Measurements from ENCODE around the gene CCT5.

Gene CCT5

GRCh38 chr5:10306806-10307205, 56.7 kb downstream of the CCT5 start:
- ATAC-seq: peak; percentile 12; the same call in 2 of the 3 replicates
- no peak for TF ChIP-seq ZFP30 (CRISPR knock-in tag; IDR thresholded peaks at IDR 0.05)
- no peak for TF ChIP-seq TSHZ2 (CRISPR knock-in tag; IDR thresholded peaks at IDR 0.05)
- TF ChIP-seq ISL1 (CRISPR knock-in tag; IDR thresholded peaks at IDR 0.05): no peak
- no peak for TF ChIP-seq TOX (CRISPR knock-in tag; IDR thresholded peaks at IDR 0.05; ENCODE audit: borderline replicate concordance)
- TF ChIP-seq ZFP3 (CRISPR knock-in tag; IDR thresholded peaks at IDR 0.05): no peak
- TF ChIP-seq ARNTL (CRISPR knock-in tag; IDR thresholded peaks at IDR 0.05; ENCODE audit: borderline replicate concordance, low read depth): no peak

GRCh38 chr5:10307206-10308148, 57.4 kb downstream of the CCT5 start, which contains the start of gene CMBL:
CMBL (minus strand) TSS chr5:10307902; CDS start chr5:10290762, 17,140 bp downstream.
- peak; percentile 89 for ATAC-seq

GRCh38 chr5:10308844-10309243, 58.8 kb downstream of the CCT5 start:
- no peak for ATAC-seq
- no peak for TF ChIP-seq ESRRG (CRISPR knock-in tag; IDR thresholded peaks at IDR 0.05)
- TF ChIP-seq PATZ1 (CRISPR knock-in tag; IDR thresholded peaks at IDR 0.05; ENCODE audit: borderline replicate concordance): no peak
- TF ChIP-seq OSR1 (CRISPR knock-in tag; IDR thresholded peaks at IDR 0.05): no peak
- TF ChIP-seq TSHZ2 (CRISPR knock-in tag; IDR thresholded peaks at IDR 0.05): no peak
- TF ChIP-seq POU6F1 (CRISPR knock-in tag; IDR thresholded peaks at IDR 0.05; ENCODE audit: borderline replicate concordance, low read depth): no peak
- TF ChIP-seq ZFP3 (CRISPR knock-in tag; IDR thresholded peaks at IDR 0.05): no peak
- no peak for TF ChIP-seq RARB (CRISPR knock-in tag; IDR thresholded peaks at IDR 0.05)
- no peak for TF ChIP-seq GLIS3 (CRISPR knock-in tag; IDR thresholded peaks at IDR 0.05)
- no peak for TF ChIP-seq CSRNP3 (CRISPR knock-in tag; IDR thresholded peaks at IDR 0.05)
- TF ChIP-seq SNAI2 (CRISPR knock-in tag; IDR thresholded peaks at IDR 0.05): no peak
- no peak for TF ChIP-seq CSDC2 (CRISPR knock-in tag; IDR thresholded peaks at IDR 0.05)
- no peak for TF ChIP-seq ZFP30 (CRISPR knock-in tag; IDR thresholded peaks at IDR 0.05)
- TF ChIP-seq ZNF565 (CRISPR knock-in tag; conservative IDR thresholded peaks at IDR 0.05; ENCODE audit: low read depth): no peak
- TF ChIP-seq CREB5 (CRISPR knock-in tag; IDR thresholded peaks at IDR 0.05; ENCODE audit: low read depth): no peak
- no peak for TF ChIP-seq ZC3H10 (CRISPR knock-in tag; IDR thresholded peaks at IDR 0.05)
- TF ChIP-seq TCF4 (CRISPR knock-in tag; IDR thresholded peaks at IDR 0.05; ENCODE audit: borderline replicate concordance): no peak
- TF ChIP-seq ARNTL (CRISPR knock-in tag; IDR thresholded peaks at IDR 0.05; ENCODE audit: borderline replicate concordance, low read depth): no peak

More at GRCh38 chr5:10307206-10308148, 57.4 kb downstream of the CCT5 start, which contains the start of gene CMBL:
- TF ChIP-seq ZNF70 (CRISPR knock-in tag; IDR thresholded peaks at IDR 0.05): no peak

Data from SK-N-SH treated with all-trans-retinoic acid at 6 μM for 48 hours (cell line).